ENCODE results near the gene GRID1.

GRCh38 chr10:85961479-85962067 is 405.0 kb downstream of the GRID1 start:
- TF ChIP-seq CTCF (IDR thresholded peaks at IDR 0.05) (no peak), NR2C2 (CRISPR knock-in tag; IDR thresholded peaks at IDR 0.05) (no peak)

Measured in WTC11 (cell line).